ENCODE results near the gene ZRANB2. TPM values are rescaled to one million over a fixed set of nuclear protein-coding genes. Genes with fewer than 3 reads are reported as not detected.

The ZRANB2 gene
- polyA plus RNA-seq, 3 donors: 21.3 to 42.1 (median 22.9) TPM

DNA sequence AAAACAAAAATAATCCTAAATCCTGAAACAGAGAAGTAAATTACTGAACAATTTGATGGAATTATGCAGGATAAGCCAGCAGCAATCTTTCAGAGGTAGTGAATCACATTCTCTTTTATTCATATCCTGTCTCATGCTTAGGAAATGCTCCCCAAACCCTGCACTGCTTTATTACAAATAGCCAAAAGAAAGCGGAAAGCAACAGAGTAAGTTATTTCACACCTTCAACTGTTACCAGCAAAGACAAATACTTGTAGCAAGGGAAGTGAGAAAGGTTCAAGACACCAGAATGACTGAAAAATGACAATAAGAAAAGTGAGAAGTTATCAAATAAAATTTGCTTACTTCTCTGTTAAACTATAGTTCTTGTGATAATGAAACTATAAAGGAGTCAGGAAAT is 6.2 kb downstream of the ZRANB2 start:
- Mint-ChIP-seq H3K4me1 (peaks cover 10% of the 10 kb centered on the region), H3K36me3 (peaks cover 67 to 69% of the 10 kb centered on the region in 2 donors)

DNA sequence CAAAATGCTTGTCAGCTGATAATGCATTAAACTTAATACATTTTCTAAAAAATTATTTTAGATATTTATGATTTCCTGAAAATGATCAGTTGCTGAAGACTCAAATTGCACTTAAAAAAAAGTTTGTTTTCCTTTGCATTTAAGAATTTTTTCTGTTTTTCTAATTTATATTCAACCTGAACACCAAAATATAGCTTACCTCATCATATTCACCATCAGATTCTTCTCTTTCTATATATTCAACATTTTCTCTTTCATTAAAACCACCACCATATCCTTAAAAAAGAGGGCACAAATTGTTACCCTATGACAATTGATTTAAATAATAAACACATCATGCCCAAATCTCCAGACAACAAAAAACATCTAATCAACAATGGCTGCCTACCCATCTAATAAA is 8.6 kb downstream of the ZRANB2 start:
- Histone ChIP-seq H3K36me3 (replicated peaks in 1 of 2; ENCODE audit: control insufficient read depth in 1 of 2, insufficient read depth in 2 of 2, low read length in 2 of 2) (peaks cover 95 to 98% of the 10 kb centered on the region in 2 donors), H3K4me2 (replicated peaks; ENCODE audit: extremely low read depth, low read length, poor library complexity, severe bottlenecking) (no peak overlapping the region), H3K27me3 (ENCODE audit: control insufficient read depth in 2 of 2, insufficient read depth in 2 of 2, low read length in 2 of 2) (no peaks in the 10 kb centered on the region), H3K79me2 (ENCODE audit: insufficient read depth, low read length) (peaks cover 28% of the 10 kb centered on the region), H3K9ac (ENCODE audit: insufficient read depth, low read length, poor library complexity, severe bottlenecking) (no peak overlapping the region), H3K4me1 (ENCODE audit: control insufficient read depth in 1 of 2, insufficient read depth in 2 of 2, low read length in 2 of 2) (no peaks in the 10 kb centered on the region), H2AFZ (ENCODE audit: insufficient read depth, low read depth, low read length, poor library complexity, severe bottlenecking) (no peak overlapping the region), H3K4me3 (replicated peaks in 1 of 3; ENCODE audit: low read depth in 2 of 3, low read length in 3 of 3) (no peak overlapping the region), H3K27ac (ENCODE audit: low read depth in 1 of 2, low read length in 2 of 2) (no peak overlapping the region), H4K20me1 (ENCODE audit: insufficient read depth, low read length) (peaks cover 37% of the 10 kb centered on the region), H3K9me3 (replicated peaks in 1 of 2; ENCODE audit: control insufficient read depth in 1 of 2, insufficient read depth in 1 of 2, low read length in 2 of 2) (no peaks in the 10 kb centered on the region)
- H3K27ac Mint-ChIP-seq: no peak overlapping the region
- TF ChIP-seq, protein P1, sequence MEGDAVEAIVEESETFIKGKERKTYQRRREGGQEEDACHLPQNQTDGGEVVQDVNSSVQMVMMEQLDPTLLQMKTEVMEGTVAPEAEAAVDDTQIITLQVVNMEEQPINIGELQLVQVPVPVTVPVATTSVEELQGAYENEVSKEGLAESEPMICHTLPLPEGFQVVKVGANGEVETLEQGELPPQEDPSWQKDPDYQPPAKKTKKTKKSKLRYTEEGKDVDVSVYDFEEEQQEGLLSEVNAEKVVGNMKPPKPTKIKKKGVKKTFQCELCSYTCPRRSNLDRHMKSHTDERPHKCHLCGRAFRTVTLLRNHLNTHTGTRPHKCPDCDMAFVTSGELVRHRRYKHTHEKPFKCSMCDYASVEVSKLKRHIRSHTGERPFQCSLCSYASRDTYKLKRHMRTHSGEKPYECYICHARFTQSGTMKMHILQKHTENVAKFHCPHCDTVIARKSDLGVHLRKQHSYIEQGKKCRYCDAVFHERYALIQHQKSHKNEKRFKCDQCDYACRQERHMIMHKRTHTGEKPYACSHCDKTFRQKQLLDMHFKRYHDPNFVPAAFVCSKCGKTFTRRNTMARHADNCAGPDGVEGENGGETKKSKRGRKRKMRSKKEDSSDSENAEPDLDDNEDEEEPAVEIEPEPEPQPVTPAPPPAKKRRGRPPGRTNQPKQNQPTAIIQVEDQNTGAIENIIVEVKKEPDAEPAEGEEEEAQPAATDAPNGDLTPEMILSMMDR (IDR thresholded peaks at IDR 0.05): no peak
- no peak overlapping the region for H3K4me3 Mint-ChIP-seq
- DNase-seq: no peak
- H3K27me3 Mint-ChIP-seq (ENCODE audit: low read depth in 3 of 3): no peaks in the 10 kb centered on the region
- H3K9me3 Mint-ChIP-seq: no peaks in the 10 kb centered on the region
- peaks cover 78 to 82% of the 10 kb centered on the region in 2 donors for H3K36me3 Mint-ChIP-seq
- H3K4me1 Mint-ChIP-seq: no peaks in the 10 kb centered on the region
- intact Hi-C loops (cut with micrococcal nuclease): no loop called here

More for the DNA sequence above, 6.2 kb downstream of the ZRANB2 start:
- Histone ChIP-seq H3K27ac (ENCODE audit: low read depth in 1 of 2, low read length in 2 of 2) (no peak overlapping the region), H3K4me3 (replicated peaks in 1 of 3; ENCODE audit: low read depth in 2 of 3, low read length in 3 of 3) (no peak overlapping the region), H3K9me3 (replicated peaks in 1 of 2; ENCODE audit: control insufficient read depth in 1 of 2, insufficient read depth in 1 of 2, low read length in 2 of 2) (no peaks in the 10 kb centered on the region), H3K27me3 (ENCODE audit: control insufficient read depth in 2 of 2, insufficient read depth in 2 of 2, low read length in 2 of 2) (no peaks in the 10 kb centered on the region), H3K79me2 (ENCODE audit: insufficient read depth, low read length) (peaks cover 52% of the 10 kb centered on the region), H2AFZ (ENCODE audit: insufficient read depth, low read depth, low read length, poor library complexity, severe bottlenecking) (no peak overlapping the region), H3K4me1 (ENCODE audit: control insufficient read depth in 1 of 2, insufficient read depth in 2 of 2, low read length in 2 of 2) (peaks cover 0 to 7% of the 10 kb centered on the region in 2 donors), H4K20me1 (ENCODE audit: insufficient read depth, low read length) (peaks cover 53% of the 10 kb centered on the region), H3K9ac (ENCODE audit: insufficient read depth, low read length, poor library complexity, severe bottlenecking) (no peak overlapping the region), H3K36me3 (replicated peaks in 1 of 2; ENCODE audit: control insufficient read depth in 1 of 2, insufficient read depth in 2 of 2, low read length in 2 of 2) (peaks cover 83 to 86% of the 10 kb centered on the region in 2 donors), H3K4me2 (replicated peaks; ENCODE audit: extremely low read depth, low read length, poor library complexity, severe bottlenecking) (no peak overlapping the region)
- Mint-ChIP-seq H3K9me3 (no peaks in the 10 kb centered on the region), H3K27ac (no peak overlapping the region), H3K27me3 (ENCODE audit: low read depth in 3 of 3) (no peaks in the 10 kb centered on the region), H3K4me3 (no peak overlapping the region)
- intact Hi-C loops (cut with micrococcal nuclease): no loop called here
- DNase-seq: no peak
- TF ChIP-seq, protein P1 (IDR thresholded peaks at IDR 0.05): no peak
- no CpG with 5 or more reads among the region's 1 CpG for WGBS (ENCODE audit: insufficient coverage)
